Measurements from ENCODE around the gene GAL3ST1. TPM values are rescaled to one million over a fixed set of nuclear protein-coding genes. Genes with fewer than 3 reads are reported as not detected.

The GAL3ST1 gene
- total RNA-seq, 1 donor from 2014 or later = 4.3 TPM

- no peaks in the 10 kb centered on the region for H3K27me3 ChIP-seq
- Mint-ChIP-seq H3K27me3 (ENCODE audit: insufficient read depth, low read depth) (peaks cover 9% of the 10 kb centered on the region), H3K9me3 (peaks cover 2% of the 10 kb centered on the region), H3K36me3 (no peaks in the 10 kb centered on the region), H3K27ac (no peak overlapping the region), H3K4me1 (peaks cover 3% of the 10 kb centered on the region), H3K4me3 (no peak overlapping the region)
- H3K9ac ChIP-seq = no peak overlapping the region
- no peaks in the 10 kb centered on the region for H4K20me1 ChIP-seq (ENCODE audit: low read depth)
- no peaks in the 10 kb centered on the region for H3K9me3 ChIP-seq (ENCODE audit: low read depth)
- no peaks in the 10 kb centered on the region for H3F3A ChIP-seq (ENCODE audit: low read depth)
- H3K36me3 ChIP-seq = no peaks in the 10 kb centered on the region
- no peak for TF ChIP-seq EZH2 (IDR thresholded peaks at IDR 0.05)
- TF ChIP-seq EZH2phosphoT487 (IDR thresholded peaks at IDR 0.05) = no peak
- TF ChIP-seq CTCF (IDR thresholded peaks at IDR 0.05) = no peak
- no peak for DNase-seq (ENCODE audit: low spot score)
- no peak overlapping the region for H2AFZ ChIP-seq (replicated peaks)
- no peak overlapping the region for H3K4me2 ChIP-seq
- no peak overlapping the region for H3K27ac ChIP-seq
- no peaks in the 10 kb centered on the region for H3K4me1 ChIP-seq
- H3K4me3 ChIP-seq = no peak overlapping the region
- H3K79me2 ChIP-seq (ENCODE audit: low read depth) = no peaks in the 10 kb centered on the region
Measured at GRCh38 chr22:30516731-30517130, 57.7 kb downstream of the GAL3ST1 start.

GRCh38 chr22:30516273-30516672 is 58.2 kb downstream of the GAL3ST1 start:
- Histone ChIP-seq H4K20me1 (ENCODE audit: low read depth) (no peaks in the 10 kb centered on the region), H2AFZ (replicated peaks) (no peak overlapping the region), H3K36me3 (no peaks in the 10 kb centered on the region), H3K9ac (no peak overlapping the region), H3K4me1 (no peaks in the 10 kb centered on the region), H3K4me2 (no peak overlapping the region), H3K4me3 (no peak overlapping the region), H3K9me3 (ENCODE audit: low read depth) (no peaks in the 10 kb centered on the region), H3F3A (ENCODE audit: low read depth) (no peaks in the 10 kb centered on the region), H3K27ac (no peak overlapping the region), H3K27me3 (no peaks in the 10 kb centered on the region), H3K79me2 (ENCODE audit: low read depth) (no peaks in the 10 kb centered on the region)
- peaks cover 9% of the 10 kb centered on the region for H3K27me3 Mint-ChIP-seq (ENCODE audit: insufficient read depth, low read depth)
- no peaks in the 10 kb centered on the region for H3K36me3 Mint-ChIP-seq
- TF ChIP-seq CTCF (IDR thresholded peaks at IDR 0.05) = no peak
- H3K27ac Mint-ChIP-seq = no peak overlapping the region
- H3K4me1 Mint-ChIP-seq = peaks cover 3% of the 10 kb centered on the region
- no peak overlapping the region for H3K4me3 Mint-ChIP-seq
- no peak for DNase-seq (ENCODE audit: low spot score)
- peaks cover 2% of the 10 kb centered on the region for H3K9me3 Mint-ChIP-seq

- H2AFZ ChIP-seq (replicated peaks) = no peak overlapping the region
- Mint-ChIP-seq H3K27ac (no peak overlapping the region), H3K9me3 (peaks cover 2% of the 10 kb centered on the region), H3K4me3 (no peak overlapping the region), H3K4me1 (peaks cover 3% of the 10 kb centered on the region), H3K36me3 (no peaks in the 10 kb centered on the region), H3K27me3 (ENCODE audit: insufficient read depth, low read depth) (peaks cover 7% of the 10 kb centered on the region)
- H3K79me2 ChIP-seq (ENCODE audit: low read depth) = no peaks in the 10 kb centered on the region
- H4K20me1 ChIP-seq (ENCODE audit: low read depth) = no peaks in the 10 kb centered on the region
- no peaks in the 10 kb centered on the region for H3K9me3 ChIP-seq (ENCODE audit: low read depth)
- no peak overlapping the region for H3K9ac ChIP-seq
- no peak overlapping the region for H3K4me2 ChIP-seq
- no peak for TF ChIP-seq EZH2 (IDR thresholded peaks at IDR 0.05)
- TF ChIP-seq EZH2phosphoT487 (IDR thresholded peaks at IDR 0.05) = no peak
- no peak for TF ChIP-seq CTCF (IDR thresholded peaks at IDR 0.05)
- H3K36me3 ChIP-seq = no peaks in the 10 kb centered on the region
- H3K27ac ChIP-seq = no peak overlapping the region
- no peaks in the 10 kb centered on the region for H3K4me1 ChIP-seq
- no peaks in the 10 kb centered on the region for H3K27me3 ChIP-seq
- no peaks in the 10 kb centered on the region for H3F3A ChIP-seq (ENCODE audit: low read depth)
- H3K4me3 ChIP-seq = no peak overlapping the region
- DNase-seq (ENCODE audit: low spot score) = no peak
Measured at GRCh38 chr22:30514252-30514651, 60.2 kb downstream of the GAL3ST1 start.

- H3K4me2 ChIP-seq = no peak overlapping the region
- no peaks in the 10 kb centered on the region for H3K27me3 ChIP-seq
- DNase-seq (ENCODE audit: low spot score) = no peak
- H3K79me2 ChIP-seq (ENCODE audit: low read depth) = no peaks in the 10 kb centered on the region
- Mint-ChIP-seq H3K9me3 (peaks cover 2% of the 10 kb centered on the region), H3K4me1 (peaks cover 3% of the 10 kb centered on the region), H3K4me3 (no peak overlapping the region), H3K27me3 (ENCODE audit: insufficient read depth, low read depth) (peaks cover 7% of the 10 kb centered on the region), H3K27ac (no peak overlapping the region), H3K36me3 (no peaks in the 10 kb centered on the region)
- no peaks in the 10 kb centered on the region for H3K36me3 ChIP-seq
- no peak overlapping the region for H3K27ac ChIP-seq
- TF ChIP-seq CTCF (IDR thresholded peaks at IDR 0.05) = no peak
- H3K9ac ChIP-seq = no peak overlapping the region
- no peak overlapping the region for H3K4me3 ChIP-seq
- H4K20me1 ChIP-seq (ENCODE audit: low read depth) = no peaks in the 10 kb centered on the region
- no peak overlapping the region for H2AFZ ChIP-seq (replicated peaks)
- no peaks in the 10 kb centered on the region for H3F3A ChIP-seq (ENCODE audit: low read depth)
- no peaks in the 10 kb centered on the region for H3K4me1 ChIP-seq
- H3K9me3 ChIP-seq (ENCODE audit: low read depth) = no peaks in the 10 kb centered on the region
Measured at GRCh38 chr22:30513462-30513861, 61.0 kb downstream of the GAL3ST1 start.

Data from neural progenitor cell (in vitro differentiated cells).